HepG2 (cell line): Measurements from ENCODE around the gene ACACA. TPM values are rescaled to one million over a fixed set of nuclear protein-coding genes. Genes with fewer than 3 reads are reported as not detected.

Source experiments
- CCDC6 ChIP-seq: sonication (generic); formaldehyde crosslinking; IDR thresholded peaks from 2 replicates; pipeline ENCODE4 v1.8.1; 2022; ENCODE audit warnings: mild to moderate bottlenecking, missing genetic modification reagents, moderate library complexity
- KAT7 ChIP-seq: IDR thresholded peaks from 2 replicates; pipeline ENCODE4 v1.6.1; 2018; ENCODE audit warnings: borderline replicate concordance, missing compliant biosample characterization
- MAFK ChIP-seq, 2 experiments: IDR thresholded peaks in 1 of 2; conservative IDR thresholded peaks in 1 of 2; 2 replicates each; pipeline ENCODE4 v1.6.1; 2011; ENCODE audit warnings: improper control_type of control experiment in 2 of 2, low read length in 2 of 2
- PHF20 ChIP-seq: sonication (generic); formaldehyde crosslinking; IDR thresholded peaks from 2 replicates; pipeline ENCODE4 v1.5.0; 2020; ENCODE audit warnings: mild to moderate bottlenecking, missing genetic modification reagents
- RARG ChIP-seq: sonication (generic); formaldehyde crosslinking; IDR thresholded peaks from 2 replicates; pipeline ENCODE4 v1.4.0; 2020; ENCODE audit warnings: low read depth, mild to moderate bottlenecking, missing genetic modification reagents
- REXO4 ChIP-seq: sonication (generic); formaldehyde crosslinking; IDR thresholded peaks from 2 replicates; pipeline ENCODE4 v1.8.0; 2022; ENCODE audit warnings: missing genetic modification reagents, mild to moderate bottlenecking, borderline replicate concordance
- SOX6 ChIP-seq, 2 experiments: fragments of 450-650 bp in 1 of 2; sonication (generic) in 1 of 2; formaldehyde crosslinking in 1 of 2; IDR thresholded peaks; 2 replicates each; pipeline versions ENCODE4 v1.4.0 to v1.6.1; 2017 to 2020; ENCODE audit warnings: antibody characterized with exemption in 1 of 2, mild to moderate bottlenecking in 1 of 2, missing genetic modification reagents in 1 of 2
- SRF ChIP-seq: IDR thresholded peaks from 2 replicates; pipeline ENCODE4 v1.6.1; 2011; ENCODE audit warnings: mild to moderate bottlenecking, low read depth, low read length, moderate library complexity
- TEAD3 ChIP-seq: optimal IDR thresholded peaks from 2 replicates; pipeline ENCODE3; 2016; ENCODE audit warnings: borderline replicate concordance
- TGIF2 ChIP-seq: IDR thresholded peaks from 2 replicates; pipeline ENCODE4 v1.6.1; 2016; ENCODE audit warnings: control low read depth, missing compliant biosample characterization
- ZBTB8A ChIP-seq: sonication (generic); formaldehyde crosslinking; IDR thresholded peaks from 2 replicates; pipeline ENCODE4 v1.4.0; 2020; ENCODE audit warnings: mild to moderate bottlenecking, low read depth, missing genetic modification reagents, borderline replicate concordance
- ZNF335 ChIP-seq: sonication (generic); formaldehyde crosslinking; IDR thresholded peaks from 2 replicates; pipeline ENCODE4 v1.4.0; 2020; ENCODE audit warnings: missing genetic modification reagents
- ZNF451 ChIP-seq: sonication (generic); formaldehyde crosslinking; IDR thresholded peaks from 2 replicates; pipeline ENCODE4 v1.5.0; 2020; ENCODE audit warnings: mild to moderate bottlenecking, missing genetic modification reagents
- ZNF878 ChIP-seq: sonication (generic); formaldehyde crosslinking; IDR thresholded peaks from 2 replicates; pipeline ENCODE4 v1.8.1; 2023; ENCODE audit warnings: mild to moderate bottlenecking, missing genetic modification reagents, moderate library complexity
- ZNF883 ChIP-seq: sonication (generic); formaldehyde crosslinking; IDR thresholded peaks from 2 replicates; pipeline ENCODE4 v1.5.1; 2020; ENCODE audit warnings: mild to moderate bottlenecking, missing genetic modification reagents; ENCODE audit errors: not compliant biosample characterization
- polyA plus RNA-seq, 8 experiments: library from polyadenylated mRNA; depleted of rRNA in 3 of 8; stranded (reverse) in 7 of 8; unstranded in 1 of 8; fragments of >200 nt; fragmentation: Illumina TruSeq in 4 of 8; extraction: Trizol in 4 of 8; gene quantifications; 2 replicates each; pipeline versions ENCODE4 v1.2.1 to v1.2.3, GENCODE V29; 2011 to 2016; ENCODE audit warnings: low read depth in 4 of 8, missing spikeins in 1 of 8, mixed read lengths in 1 of 8; ENCODE audit not compliant: insufficient read depth in 1 of 8
- total RNA-seq, 5 experiments: library from RNA; depleted of rRNA; stranded (reverse); fragments of >200 nt; fragmentation: Illumina TruSeq; extraction: Trizol; gene quantifications; 2 replicates each; pipeline ENCODE4 v1.2.3, GENCODE V29; 2016; ENCODE audit warnings: low read depth in 1 of 5
- TF ChIP-seq, protein P1 (sequence below): sonication (generic); formaldehyde crosslinking; IDR thresholded peaks from 2 replicates; pipeline ENCODE4 v1.4.0; 2020; ENCODE audit warnings: missing genetic modification reagents
- TF ChIP-seq, protein P2 (sequence below): sonication (generic); formaldehyde crosslinking; IDR thresholded peaks from 2 replicates; pipeline ENCODE4 v1.8.1; 2023; ENCODE audit warnings: mild to moderate bottlenecking, inconsistent platforms, moderate library complexity, missing genetic modification reagents, borderline replicate concordance
- TF ChIP-seq, protein P3 (sequence below): sonication (generic); formaldehyde crosslinking; IDR thresholded peaks from 2 replicates; pipeline ENCODE4 v1.9.0; 2021; ENCODE audit warnings: missing genetic modification reagents, borderline replicate concordance

ACACA gene
- total and polyA plus RNA-seq, 2 of the 13 experiments (the other 11 are each of a cell fraction or from before 2014, with no cell fraction given) = 39.2 to 47.2 TPM

DNA sequence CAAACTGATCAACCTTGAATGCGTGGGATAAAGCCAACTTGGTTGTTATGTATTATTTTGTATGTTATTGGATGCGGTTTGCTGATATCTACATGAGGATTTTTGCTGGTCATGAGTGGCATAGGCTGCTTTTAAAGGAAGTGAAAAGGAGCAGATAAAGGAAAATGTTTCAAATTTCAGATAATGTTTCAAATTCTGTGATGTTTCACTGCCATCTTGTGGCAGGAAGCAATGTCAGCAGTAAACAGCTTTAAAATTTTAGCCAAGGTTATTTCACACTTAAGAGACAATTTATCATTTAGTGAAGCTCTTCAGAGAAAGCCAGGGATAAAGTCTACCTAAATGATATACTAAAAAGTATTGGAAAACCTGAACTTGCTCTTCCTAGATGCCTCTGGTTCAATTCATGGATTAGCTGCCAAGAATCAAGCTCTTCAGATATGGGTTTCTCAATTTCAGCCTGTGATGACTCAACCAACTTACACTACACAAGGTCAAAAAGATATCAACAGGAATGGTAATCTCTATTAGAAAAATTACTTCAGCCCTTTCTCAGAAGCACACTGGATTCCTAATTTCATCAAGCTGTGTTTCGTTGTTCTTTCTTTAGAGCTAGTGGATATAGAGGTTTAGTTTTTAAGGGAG is 166.8 kb downstream of the ACACA start (continued):
- TF ChIP-seq CCDC6 (CRISPR knock-in tag) (no peak), ZNF335 (CRISPR knock-in tag) (no peak), ZNF883 (CRISPR knock-in tag) (no peak), RARG (no peak), ZBTB8A (no peak), SOX6 (IDR thresholded peaks at IDR 0.05) (no peak), SOX6 (CRISPR knock-in tag; IDR thresholded peaks at IDR 0.05) (no peak), PHF20 (CRISPR knock-in tag) (no peak), MAFK (conservative IDR thresholded peaks at IDR 0.05 in 1 of 2, IDR thresholded peaks at IDR 0.05 in 1 of 2; ENCODE audit: low read length in 2 of 2) (peak; percentile 33 to 49; a peak in 2 of 4 replicates), ZNF878 (CRISPR knock-in tag) (no peak), KAT7 (CRISPR knock-in tag) (no peak), TGIF2 (no peak), TEAD3 (no peak), REXO4 (CRISPR knock-in tag) (no peak), ZNF451 (no peak), SRF (no peak)
- TF ChIP-seq, protein P1, sequence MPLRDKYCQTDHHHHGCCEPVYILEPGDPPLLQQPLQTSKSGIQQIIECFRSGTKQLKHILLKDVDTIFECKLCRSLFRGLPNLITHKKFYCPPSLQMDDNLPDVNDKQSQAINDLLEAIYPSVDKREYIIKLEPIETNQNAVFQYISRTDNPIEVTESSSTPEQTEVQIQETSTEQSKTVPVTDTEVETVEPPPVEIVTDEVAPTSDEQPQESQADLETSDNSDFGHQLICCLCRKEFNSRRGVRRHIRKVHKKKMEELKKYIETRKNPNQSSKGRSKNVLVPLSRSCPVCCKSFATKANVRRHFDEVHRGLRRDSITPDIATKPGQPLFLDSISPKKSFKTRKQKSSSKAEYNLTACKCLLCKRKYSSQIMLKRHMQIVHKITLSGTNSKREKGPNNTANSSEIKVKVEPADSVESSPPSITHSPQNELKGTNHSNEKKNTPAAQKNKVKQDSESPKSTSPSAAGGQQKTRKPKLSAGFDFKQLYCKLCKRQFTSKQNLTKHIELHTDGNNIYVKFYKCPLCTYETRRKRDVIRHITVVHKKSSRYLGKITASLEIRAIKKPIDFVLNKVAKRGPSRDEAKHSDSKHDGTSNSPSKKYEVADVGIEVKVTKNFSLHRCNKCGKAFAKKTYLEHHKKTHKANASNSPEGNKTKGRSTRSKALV (CRISPR knock-in tag) = no peak
- TF ChIP-seq, protein P2, sequence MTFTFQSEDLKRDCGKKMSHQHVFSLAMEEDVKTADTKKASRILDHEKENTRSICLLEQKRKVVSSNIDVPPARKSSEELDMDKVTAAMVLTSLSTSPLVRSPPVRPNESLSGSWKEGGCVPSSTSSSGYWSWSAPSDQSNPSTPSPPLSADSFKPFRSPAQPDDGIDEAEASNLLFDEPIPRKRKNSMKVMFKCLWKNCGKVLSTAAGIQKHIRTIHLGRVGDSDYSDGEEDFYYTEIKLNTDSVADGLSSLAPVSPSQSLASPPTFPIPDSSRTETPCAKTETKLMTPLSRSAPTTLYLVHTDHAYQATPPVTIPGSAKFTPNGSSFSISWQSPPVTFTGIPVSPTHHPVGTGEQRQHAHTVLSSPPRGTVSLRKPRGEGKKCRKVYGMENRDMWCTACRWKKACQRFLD (CRISPR knock-in tag) = no peak
- TF ChIP-seq, protein P3, sequence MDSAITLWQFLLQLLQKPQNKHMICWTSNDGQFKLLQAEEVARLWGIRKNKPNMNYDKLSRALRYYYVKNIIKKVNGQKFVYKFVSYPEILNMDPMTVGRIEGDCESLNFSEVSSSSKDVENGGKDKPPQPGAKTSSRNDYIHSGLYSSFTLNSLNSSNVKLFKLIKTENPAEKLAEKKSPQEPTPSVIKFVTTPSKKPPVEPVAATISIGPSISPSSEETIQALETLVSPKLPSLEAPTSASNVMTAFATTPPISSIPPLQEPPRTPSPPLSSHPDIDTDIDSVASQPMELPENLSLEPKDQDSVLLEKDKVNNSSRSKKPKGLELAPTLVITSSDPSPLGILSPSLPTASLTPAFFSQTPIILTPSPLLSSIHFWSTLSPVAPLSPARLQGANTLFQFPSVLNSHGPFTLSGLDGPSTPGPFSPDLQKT = no peak
